GM23338 (cell line): ENCODE measurements around the gene DOCK4. TPM values are rescaled to one million over a fixed set of nuclear protein-coding genes. Genes with fewer than 3 reads are reported as not detected.
A peak's percentile ranks its signal among the peaks of the same experiment; 100 is the strongest.

ENCODE experiments used
- ATAC-seq: fragments of 200-7000 bp; cut with Tn5 transposase; 3 replicates; pipeline ENCODE4 v1.9.1; 2020
- DNase-seq: peaks from one replicate; pipeline ENCODE4 v3.0.0-alpha.2; 2015; ENCODE audit warnings: low spot score
- H2AFZ ChIP-seq: fragments of 200-600 bp; sonication (generic); 2 replicates; pipeline ENCODE4 v1.8.0; 2016; ENCODE audit warnings: antibody characterized with exemption, mild to moderate bottlenecking, moderate library complexity
- H3F3A ChIP-seq: fragments of 200-600 bp; sonication (generic); replicated peaks from 2 replicates; pipeline ENCODE4 v1.8.0; 2017; ENCODE audit warnings: antibody characterized with exemption, mixed run types, low read depth
- H3K27ac ChIP-seq: fragments of 200-600 bp; sonication (generic); 2 replicates; pipeline ENCODE4 v1.6.1; 2016; ENCODE audit warnings: low read depth
- H3K27me3 ChIP-seq: fragments of 200-600 bp; sonication (generic); 2 replicates; pipeline ENCODE4 v1.8.0; 2016; ENCODE audit warnings: mild to moderate bottlenecking, mixed run types, moderate library complexity; ENCODE audit not compliant: insufficient read depth
- H3K36me3 ChIP-seq: fragments of 200-600 bp; sonication (generic); 2 replicates; pipeline ENCODE4 v1.8.0; 2016; ENCODE audit warnings: mild to moderate bottlenecking; ENCODE audit not compliant: insufficient read depth
- H3K4me1 ChIP-seq: fragments of 200-600 bp; sonication (generic); 2 replicates; pipeline ENCODE4 v1.8.0; 2016; ENCODE audit warnings: mild to moderate bottlenecking, moderate library complexity; ENCODE audit not compliant: insufficient read depth
- H3K4me2 ChIP-seq: fragments of 200-600 bp; sonication (generic); 2 replicates; pipeline ENCODE4 v1.7.1; 2017; ENCODE audit warnings: mixed run types
- H3K4me3 ChIP-seq: fragments of 200-600 bp; sonication (generic); 2 replicates; pipeline ENCODE4 v1.6.1; 2016; ENCODE audit warnings: mixed run types
- H3K79me2 ChIP-seq: fragments of 200-600 bp; sonication (generic); replicated peaks from 2 replicates; pipeline ENCODE4 v1.8.0; 2017; ENCODE audit warnings: mild to moderate bottlenecking; ENCODE audit not compliant: insufficient read depth
- H3K9me2 ChIP-seq: fragments of 200-600 bp; sonication (generic); 2 replicates; pipeline ENCODE4 v1.8.0; 2017; ENCODE audit not compliant: insufficient read depth
- H4K20me1 ChIP-seq: fragments of 200-600 bp; sonication (generic); replicated peaks from 2 replicates; pipeline ENCODE4 v1.8.0; 2017; ENCODE audit warnings: mild to moderate bottlenecking; ENCODE audit not compliant: insufficient read depth
- H3K27ac Mint-ChIP-seq: 2 replicates; pipeline ENCODE4 v1.8.0; 2020; ENCODE audit warnings: inconsistent platforms, mild to moderate bottlenecking, moderate library complexity, mixed read lengths
- H3K27me3 Mint-ChIP-seq: 3 replicates; pipeline ENCODE4 v1.8.0; 2022; ENCODE audit warnings: low read depth, mild to moderate bottlenecking, moderate library complexity, mixed read lengths, inconsistent platforms; ENCODE audit not compliant: insufficient read depth, poor library complexity
- H3K36me3 Mint-ChIP-seq: 3 replicates; pipeline ENCODE4 v1.8.0; 2021; ENCODE audit warnings: low read depth, mild to moderate bottlenecking, inconsistent platforms, moderate library complexity, mixed read lengths
- H3K4me1 Mint-ChIP-seq: 3 replicates; pipeline ENCODE4 v1.8.0; 2020; ENCODE audit warnings: mild to moderate bottlenecking, inconsistent platforms, mixed read lengths
- H3K4me3 Mint-ChIP-seq: 3 replicates; pipeline ENCODE4 v1.8.0; 2021; ENCODE audit warnings: moderate library complexity, mild to moderate bottlenecking, inconsistent platforms, mixed read lengths
- H3K9me3 Mint-ChIP-seq: 3 replicates; pipeline ENCODE4 v1.8.0; 2020; ENCODE audit warnings: moderate library complexity, mild to moderate bottlenecking, inconsistent platforms, mixed read lengths
- CREB1 ChIP-seq: fragments of 250-450 bp; sonication (Bioruptor Pico); IDR thresholded peaks from 2 replicates; pipeline ENCODE4 v1.5.0; 2020; ENCODE audit warnings: low read depth, mild to moderate bottlenecking, moderate library complexity
- EZH2 ChIP-seq: fragments of 200-600 bp; sonication (generic); IDR thresholded peaks from one replicate; pipeline ENCODE4 v1.8.0; 2017; ENCODE audit warnings: antibody characterized with exemption, mild to moderate bottlenecking, low read depth; ENCODE audit not compliant: unreplicated experiment
- EZH2phosphoT487 ChIP-seq: fragments of 200-600 bp; sonication (generic); IDR thresholded peaks from one replicate; pipeline ENCODE4 v1.8.1; 2018; ENCODE audit warnings: antibody characterized with exemption; ENCODE audit not compliant: unreplicated experiment
- JUNB ChIP-seq: IDR thresholded peaks from one replicate; pipeline ENCODE4 v1.6.1; 2016; ENCODE audit warnings: antibody characterized with exemption; ENCODE audit not compliant: unreplicated experiment
- NANOG ChIP-seq: IDR thresholded peaks from 2 replicates; pipeline ENCODE4 v1.6.1; 2016; ENCODE audit warnings: antibody characterized with exemption, borderline replicate concordance
- POLR2AphosphoS5 ChIP-seq: IDR thresholded peaks from 2 replicates; pipeline ENCODE4 v1.6.1; 2016; ENCODE audit warnings: antibody characterized with exemption, low read depth
- ZNF331 ChIP-seq: fragments of 250-450 bp; sonication (Bioruptor Pico); IDR thresholded peaks from 2 replicates; pipeline ENCODE4 v1.5.0; 2020; ENCODE audit warnings: low read depth, mild to moderate bottlenecking, moderate library complexity
- polyA plus RNA-seq: library from polyadenylated mRNA; unstranded; fragments of >200 nt; fragmentation: Nextera tagmentation; extraction: Ambion mirVana; gene quantifications from 2 replicates; pipeline ENCODE4 v1.2.1, GENCODE V29; 2016
- total RNA-seq: library from RNA; depleted of rRNA; stranded (reverse); fragments of >200 nt; shearing (Covaris generic); gene quantifications from 2 replicates; pipeline ENCODE4 v1.2.3, GENCODE V29; 2014
- TF ChIP-seq, protein P1 (sequence below), 2 experiments: fragments of 200-600 bp in 1 of 2; sonication (generic) in 1 of 2; conservative IDR thresholded peaks; 2 replicates each; pipeline versions ENCODE4 v1.5.1 to v1.6.1; 2016 to 2017; ENCODE audit warnings: antibody characterized with exemption in 2 of 2, low read depth in 2 of 2, mild to moderate bottlenecking in 2 of 2, moderate library complexity in 1 of 2
- TF ChIP-seq, protein P2 (sequence below): IDR thresholded peaks from 2 replicates; pipeline ENCODE4 v1.6.1; 2016; ENCODE audit warnings: antibody characterized with exemption
- TF ChIP-seq, protein P3 (sequence below): IDR thresholded peaks from one replicate; pipeline ENCODE4 v1.6.1; 2018; ENCODE audit warnings: antibody characterized with exemption; ENCODE audit not compliant: unreplicated experiment

DOCK4 gene
- total and polyA plus RNA-seq, 2 experiments from 2014 or later: 6.3 to 33.8 TPM

DNA sequence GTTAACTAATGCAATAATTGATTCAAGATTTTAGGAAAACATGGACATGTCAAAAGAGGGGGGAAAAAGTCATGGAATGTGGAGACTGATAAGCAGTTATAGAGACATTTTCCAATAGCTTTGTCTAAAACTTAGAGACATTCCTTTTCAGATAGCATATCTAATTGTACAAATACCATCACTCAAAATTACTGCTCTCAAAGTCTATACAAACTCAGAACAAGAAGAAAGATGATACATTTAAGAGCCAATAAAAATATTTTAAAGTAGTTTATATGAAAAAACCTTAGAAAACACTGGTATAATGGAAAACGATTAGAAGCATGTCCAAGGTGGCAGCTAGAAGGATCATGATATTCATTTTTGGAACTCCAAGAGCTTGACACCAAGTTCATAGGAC is 146.5 kb downstream of the DOCK4 start:
- Mint-ChIP-seq H3K4me3 (no peak overlapping the region), H3K9me3 (no peaks in the 10 kb centered on the region), H3K36me3 (no peaks in the 10 kb centered on the region), H3K27me3 (peaks cover 2% of the 10 kb centered on the region), H3K27ac (no peak overlapping the region), H3K4me1 (peaks cover 31% of the 10 kb centered on the region)
- ATAC-seq (no peak), DNase-seq (no peak)
- Histone ChIP-seq H3K27me3 (no peaks in the 10 kb centered on the region), H3K9me2 (no peaks in the 10 kb centered on the region; the same call in 1 of the 2 replicates), H4K20me1 (no peaks in the 10 kb centered on the region), H3K79me2 (peaks cover 21% of the 10 kb centered on the region), H3K4me2 (no peak overlapping the region), H3K4me3 (no peak overlapping the region), H3K4me1 (no peaks in the 10 kb centered on the region; the same call in 1 of the 2 replicates), H3F3A (no peaks in the 10 kb centered on the region), H3K27ac (no peak overlapping the region), H3K36me3 (no peaks in the 10 kb centered on the region), H2AFZ (no peak overlapping the region)
- no peak for TF ChIP-seq NANOG

DNA sequence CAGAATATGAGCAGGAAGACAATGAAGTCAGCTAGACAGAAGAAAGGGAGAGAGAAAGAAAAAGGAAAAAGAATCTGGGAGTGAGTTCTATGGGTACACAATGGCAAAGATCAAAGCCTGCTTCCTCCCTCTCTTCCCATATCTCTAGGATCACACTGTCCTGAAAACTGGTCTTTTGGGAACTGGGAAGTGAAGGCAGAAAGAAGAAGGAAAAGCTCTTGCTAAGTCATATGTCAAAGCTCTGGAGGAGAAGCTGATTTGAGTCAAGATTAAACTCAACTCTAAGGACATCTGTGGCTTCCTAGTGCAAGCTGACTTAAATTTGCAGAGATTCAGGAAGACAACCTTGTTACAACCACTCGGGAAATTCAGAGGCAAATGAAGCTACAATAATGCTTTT is 147.5 kb downstream of the DOCK4 start:
- no peaks in the 10 kb centered on the region for H3K9me3 Mint-ChIP-seq
- Histone ChIP-seq H3K79me2 (peaks cover 28% of the 10 kb centered on the region), H3K4me1 (no peaks in the 10 kb centered on the region; the same call in 1 of the 2 replicates), H3K4me3 (no peak overlapping the region), H3K4me2 (no peak overlapping the region), H3K9me2 (no peaks in the 10 kb centered on the region), H4K20me1 (no peaks in the 10 kb centered on the region), H3K36me3 (no peaks in the 10 kb centered on the region), H2AFZ (no peak overlapping the region), H3F3A (no peaks in the 10 kb centered on the region), H3K27ac (no peak overlapping the region), H3K27me3 (no peaks in the 10 kb centered on the region)
- 0 out of 2 replicates have a peak overlapping the region, but pooled peaks have one; percentile 19 for H3K27ac Mint-ChIP-seq
- no peak for TF ChIP-seq CREB1
- TF ChIP-seq, protein P1, sequence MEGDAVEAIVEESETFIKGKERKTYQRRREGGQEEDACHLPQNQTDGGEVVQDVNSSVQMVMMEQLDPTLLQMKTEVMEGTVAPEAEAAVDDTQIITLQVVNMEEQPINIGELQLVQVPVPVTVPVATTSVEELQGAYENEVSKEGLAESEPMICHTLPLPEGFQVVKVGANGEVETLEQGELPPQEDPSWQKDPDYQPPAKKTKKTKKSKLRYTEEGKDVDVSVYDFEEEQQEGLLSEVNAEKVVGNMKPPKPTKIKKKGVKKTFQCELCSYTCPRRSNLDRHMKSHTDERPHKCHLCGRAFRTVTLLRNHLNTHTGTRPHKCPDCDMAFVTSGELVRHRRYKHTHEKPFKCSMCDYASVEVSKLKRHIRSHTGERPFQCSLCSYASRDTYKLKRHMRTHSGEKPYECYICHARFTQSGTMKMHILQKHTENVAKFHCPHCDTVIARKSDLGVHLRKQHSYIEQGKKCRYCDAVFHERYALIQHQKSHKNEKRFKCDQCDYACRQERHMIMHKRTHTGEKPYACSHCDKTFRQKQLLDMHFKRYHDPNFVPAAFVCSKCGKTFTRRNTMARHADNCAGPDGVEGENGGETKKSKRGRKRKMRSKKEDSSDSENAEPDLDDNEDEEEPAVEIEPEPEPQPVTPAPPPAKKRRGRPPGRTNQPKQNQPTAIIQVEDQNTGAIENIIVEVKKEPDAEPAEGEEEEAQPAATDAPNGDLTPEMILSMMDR (conservative IDR thresholded peaks at IDR 0.05; ENCODE audit: low read depth in 2 of 2): no peak
- TF ChIP-seq EZH2phosphoT487: no peak
- TF ChIP-seq, protein P2, sequence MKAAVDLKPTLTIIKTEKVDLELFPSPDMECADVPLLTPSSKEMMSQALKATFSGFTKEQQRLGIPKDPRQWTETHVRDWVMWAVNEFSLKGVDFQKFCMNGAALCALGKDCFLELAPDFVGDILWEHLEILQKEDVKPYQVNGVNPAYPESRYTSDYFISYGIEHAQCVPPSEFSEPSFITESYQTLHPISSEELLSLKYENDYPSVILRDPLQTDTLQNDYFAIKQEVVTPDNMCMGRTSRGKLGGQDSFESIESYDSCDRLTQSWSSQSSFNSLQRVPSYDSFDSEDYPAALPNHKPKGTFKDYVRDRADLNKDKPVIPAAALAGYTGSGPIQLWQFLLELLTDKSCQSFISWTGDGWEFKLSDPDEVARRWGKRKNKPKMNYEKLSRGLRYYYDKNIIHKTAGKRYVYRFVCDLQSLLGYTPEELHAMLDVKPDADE: no peak
- no peak for TF ChIP-seq ZNF331 (CRISPR knock-in tag)
- TF ChIP-seq JUNB: no peak
- TF ChIP-seq EZH2: no peak
- TF ChIP-seq NANOG: no peak
- no peak for DNase-seq
- peaks cover 35% of the 10 kb centered on the region for H3K4me1 Mint-ChIP-seq
- no peaks in the 10 kb centered on the region for H3K36me3 Mint-ChIP-seq
- H3K27me3 Mint-ChIP-seq: peaks cover 2% of the 10 kb centered on the region
- no peak for ATAC-seq
- no peak overlapping the region for H3K4me3 Mint-ChIP-seq

DNA sequence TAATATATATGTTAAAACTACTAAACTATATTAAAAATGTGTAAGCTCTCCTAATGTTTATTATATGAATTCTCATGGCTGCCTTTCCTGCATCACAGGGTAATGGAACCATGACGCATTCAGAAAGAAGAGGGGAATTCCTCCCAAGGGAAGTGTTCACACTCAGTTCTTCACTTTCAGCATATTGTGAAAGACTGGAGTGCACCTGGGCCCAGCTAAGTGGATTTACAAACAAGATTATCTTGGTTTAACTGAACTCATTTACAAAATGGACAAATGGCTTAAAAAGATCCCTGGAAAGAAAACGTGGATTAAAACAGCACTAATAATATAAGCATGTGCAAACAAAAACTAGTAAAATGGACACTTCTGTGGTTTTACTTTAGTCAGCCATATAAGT is 149.8 kb downstream of the DOCK4 start:
- H3K36me3 Mint-ChIP-seq: no peaks in the 10 kb centered on the region
- Histone ChIP-seq H3K79me2 (peaks cover 38% of the 10 kb centered on the region), H3K4me1 (peaks cover 10% of the 10 kb centered on the region), H3K27ac (no peak overlapping the region), H3K27me3 (no peaks in the 10 kb centered on the region), H3F3A (no peaks in the 10 kb centered on the region), H3K9me2 (no peaks in the 10 kb centered on the region), H2AFZ (no peak overlapping the region), H4K20me1 (no peaks in the 10 kb centered on the region), H3K4me3 (no peak overlapping the region), H3K36me3 (no peaks in the 10 kb centered on the region), H3K4me2 (no peak overlapping the region)
- no peak for DNase-seq
- no peak for ATAC-seq
- no peaks in the 10 kb centered on the region for H3K9me3 Mint-ChIP-seq
- H3K27ac Mint-ChIP-seq: no peak overlapping the region
- peaks cover 2% of the 10 kb centered on the region for H3K27me3 Mint-ChIP-seq
- H3K4me1 Mint-ChIP-seq: peaks cover 44% of the 10 kb centered on the region
- no peak overlapping the region for H3K4me3 Mint-ChIP-seq
- TF ChIP-seq CREB1 (no peak), POLR2AphosphoS5 (no peak), JUNB (no peak), NANOG (no peak), ZNF331 (CRISPR knock-in tag) (no peak)
- TF ChIP-seq, protein P3, sequence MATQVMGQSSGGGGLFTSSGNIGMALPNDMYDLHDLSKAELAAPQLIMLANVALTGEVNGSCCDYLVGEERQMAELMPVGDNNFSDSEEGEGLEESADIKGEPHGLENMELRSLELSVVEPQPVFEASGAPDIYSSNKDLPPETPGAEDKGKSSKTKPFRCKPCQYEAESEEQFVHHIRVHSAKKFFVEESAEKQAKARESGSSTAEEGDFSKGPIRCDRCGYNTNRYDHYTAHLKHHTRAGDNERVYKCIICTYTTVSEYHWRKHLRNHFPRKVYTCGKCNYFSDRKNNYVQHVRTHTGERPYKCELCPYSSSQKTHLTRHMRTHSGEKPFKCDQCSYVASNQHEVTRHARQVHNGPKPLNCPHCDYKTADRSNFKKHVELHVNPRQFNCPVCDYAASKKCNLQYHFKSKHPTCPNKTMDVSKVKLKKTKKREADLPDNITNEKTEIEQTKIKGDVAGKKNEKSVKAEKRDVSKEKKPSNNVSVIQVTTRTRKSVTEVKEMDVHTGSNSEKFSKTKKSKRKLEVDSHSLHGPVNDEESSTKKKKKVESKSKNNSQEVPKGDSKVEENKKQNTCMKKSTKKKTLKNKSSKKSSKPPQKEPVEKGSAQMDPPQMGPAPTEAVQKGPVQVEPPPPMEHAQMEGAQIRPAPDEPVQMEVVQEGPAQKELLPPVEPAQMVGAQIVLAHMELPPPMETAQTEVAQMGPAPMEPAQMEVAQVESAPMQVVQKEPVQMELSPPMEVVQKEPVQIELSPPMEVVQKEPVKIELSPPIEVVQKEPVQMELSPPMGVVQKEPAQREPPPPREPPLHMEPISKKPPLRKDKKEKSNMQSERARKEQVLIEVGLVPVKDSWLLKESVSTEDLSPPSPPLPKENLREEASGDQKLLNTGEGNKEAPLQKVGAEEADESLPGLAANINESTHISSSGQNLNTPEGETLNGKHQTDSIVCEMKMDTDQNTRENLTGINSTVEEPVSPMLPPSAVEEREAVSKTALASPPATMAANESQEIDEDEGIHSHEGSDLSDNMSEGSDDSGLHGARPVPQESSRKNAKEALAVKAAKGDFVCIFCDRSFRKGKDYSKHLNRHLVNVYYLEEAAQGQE: no peak
- TF ChIP-seq, protein P1 (conservative IDR thresholded peaks at IDR 0.05; ENCODE audit: low read depth in 2 of 2): no peak
